GM18507 (cell line): ENCODE results near the gene NUTM1.
"Not testable (repeated sequence)": the region's sequence is repeated elsewhere in the genome, so short reads cannot be mapped to it uniquely, and the experiment has no call there.

Experiments used
- DNase-seq: peaks from one replicate; pipeline ENCODE4 v3.0.0; 2011; ENCODE audit warnings: low read depth; ENCODE audit not compliant: insufficient read length; ENCODE audit errors: extremely low spot score
- FAIRE-seq: peaks from 2 replicates; lab custom pipeline; 2011; peaks lifted over from hg19 to GRCh38; lab: Jason Lieb, UNC

Gene NUTM1

DNA sequence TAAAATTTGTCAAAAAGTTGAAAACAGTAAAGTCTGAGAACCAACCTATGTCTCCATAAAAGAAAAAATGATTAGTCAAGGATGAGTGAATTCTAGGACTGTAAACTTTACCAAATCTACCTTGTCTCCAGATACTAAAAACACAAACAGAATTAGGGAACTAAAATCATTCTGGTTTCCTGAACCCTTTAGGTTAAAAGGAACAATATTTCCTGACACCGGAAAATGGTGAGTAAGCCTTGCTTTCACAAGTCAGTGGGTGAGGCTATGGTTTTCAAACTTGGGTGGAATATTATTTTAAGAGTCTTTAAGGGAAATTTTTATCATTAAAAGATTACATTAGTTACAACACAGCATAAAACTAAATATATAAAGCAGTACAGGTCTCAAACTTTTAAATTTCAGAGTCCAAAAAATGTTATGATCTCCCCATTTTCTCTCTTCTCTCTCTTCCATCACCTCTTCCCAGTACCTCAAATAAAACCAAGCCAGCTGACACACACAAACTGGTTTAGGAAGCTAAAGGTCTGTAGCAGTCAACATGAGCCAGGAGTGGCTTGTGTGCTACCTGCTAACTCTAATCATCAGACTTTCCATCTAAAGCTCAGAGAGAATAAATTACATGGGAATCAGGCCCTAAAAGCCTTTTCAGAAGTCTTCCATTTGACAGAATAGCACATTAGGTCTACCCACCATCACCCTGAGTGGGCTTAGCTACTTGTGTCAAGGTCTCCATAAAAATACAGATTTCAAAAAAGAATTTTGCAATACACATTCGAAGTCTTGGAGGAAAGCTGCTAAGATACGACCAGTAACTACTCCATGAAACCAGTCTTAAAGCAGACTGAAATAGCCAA is 7.7 kb upstream of the NUTM1 start:
- peak; percentile 80 for FAIRE-seq
- DNase-seq, result no peak

DNA sequence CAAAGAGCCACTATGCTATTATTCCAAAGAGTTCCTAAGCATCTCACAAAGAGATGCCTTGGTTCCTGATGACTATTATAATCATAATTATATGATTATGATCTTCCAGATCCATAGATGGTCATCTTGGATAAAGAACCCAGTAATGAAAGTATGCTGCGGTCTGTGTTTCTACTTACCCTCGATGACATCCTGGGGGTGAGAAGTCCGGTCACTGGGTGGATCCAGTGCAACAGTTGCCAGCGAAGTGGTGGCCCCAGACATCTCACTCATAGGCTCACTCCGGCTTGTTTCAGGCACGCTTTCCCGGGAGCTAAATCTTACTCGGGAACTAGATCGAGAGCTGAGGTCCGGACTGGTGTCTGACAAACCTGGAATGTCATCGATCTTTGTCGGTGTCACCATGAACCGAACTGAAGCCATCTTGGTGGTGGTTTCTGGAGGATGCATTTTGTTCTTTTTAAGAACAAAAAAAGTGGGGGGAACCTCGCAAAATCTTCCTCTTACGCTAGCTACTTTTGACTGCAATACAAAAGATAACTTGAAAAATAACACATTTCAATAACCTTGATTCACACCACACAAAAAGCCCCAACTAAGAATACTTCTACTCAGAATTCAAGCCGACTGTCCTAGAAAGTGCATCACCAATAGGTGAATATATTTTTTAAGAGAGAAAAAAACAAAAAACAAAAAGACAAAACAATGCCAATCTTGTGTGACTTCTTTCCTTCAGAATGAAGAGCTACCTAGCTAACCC is 6.7 kb upstream of the NUTM1 start:
- DNase-seq, result no peak
- FAIRE-seq, result peak; percentile 82

DNA sequence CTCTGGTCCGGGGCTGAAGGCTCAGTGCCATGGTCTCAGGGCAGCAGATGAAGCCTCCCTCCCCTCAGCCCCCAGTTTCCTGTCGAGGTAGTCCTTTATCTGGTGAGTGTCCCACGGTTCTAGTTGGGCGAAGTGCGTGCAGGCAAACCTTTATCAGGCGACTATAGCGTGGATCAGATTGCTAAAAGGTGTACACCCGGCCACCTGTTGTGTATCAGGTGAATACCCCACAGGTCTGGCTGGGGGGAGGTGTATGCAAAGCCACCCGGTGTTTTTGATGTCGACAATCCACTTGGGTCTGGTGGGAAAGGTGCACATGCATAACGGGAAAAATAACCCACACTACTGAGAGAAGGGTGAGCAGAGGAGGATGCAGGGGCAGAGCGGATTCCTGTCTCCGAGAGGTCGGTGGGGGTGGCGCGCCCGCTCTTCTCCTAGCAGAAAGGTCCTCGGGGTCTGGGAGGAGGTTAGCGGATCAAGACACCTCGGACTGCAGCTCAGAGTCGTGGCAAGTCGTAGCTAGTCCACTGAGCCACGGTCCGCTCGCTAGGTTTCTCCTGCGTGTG is 6.0 kb upstream of the NUTM1 start:
- FAIRE-seq, result peak; percentile 36

DNA sequence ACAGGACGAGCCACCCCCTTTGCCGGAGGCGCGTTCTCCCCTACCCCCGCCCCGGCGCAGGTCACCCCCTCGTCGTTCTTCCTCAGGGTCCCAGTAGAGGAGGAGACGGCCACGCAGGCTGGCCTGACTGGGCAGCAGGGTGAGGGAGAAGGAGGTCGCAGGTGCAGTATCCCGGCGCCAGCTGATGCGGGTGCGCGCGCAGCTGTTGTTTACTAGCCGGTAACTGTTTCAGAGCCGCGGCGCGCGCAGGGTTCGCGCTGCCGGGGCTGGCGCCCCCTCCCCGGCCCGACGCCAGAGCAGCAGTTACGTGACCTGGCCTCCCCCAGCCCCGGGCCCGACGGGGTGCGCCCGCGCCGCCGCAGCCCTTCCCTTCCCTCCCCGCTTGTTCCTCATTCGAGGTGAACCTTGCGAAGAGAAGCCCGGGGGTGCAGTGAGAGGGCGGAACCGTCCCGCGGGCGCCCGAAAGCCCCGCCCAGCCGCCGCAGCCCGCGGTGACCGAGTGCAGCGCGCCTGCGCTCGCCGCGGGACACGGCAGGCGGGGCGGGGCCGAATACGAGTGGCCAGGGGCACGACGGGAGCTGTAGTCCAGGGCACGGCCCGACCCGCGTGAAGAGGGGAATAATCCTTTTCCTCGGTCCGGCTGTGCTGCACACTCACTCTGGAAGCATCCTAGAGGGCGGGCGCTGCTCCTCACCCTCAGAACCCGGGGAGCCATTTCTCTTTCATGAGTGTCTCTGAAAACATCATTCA is 5.4 kb upstream of the NUTM1 start, which contains the start of gene SLC12A6:
TSS of gene SLC12A6 (minus strand) at position 225 of the 750 bp plus-strand sequence. CDS start 1,101 bp downstream, outside the sequence.
- FAIRE-seq, result peak; percentile 88
- peak; percentile 78 for DNase-seq

More for the DNA sequence above, 6.0 kb upstream of the NUTM1 start:
- DNase-seq, result no peak

DNA sequence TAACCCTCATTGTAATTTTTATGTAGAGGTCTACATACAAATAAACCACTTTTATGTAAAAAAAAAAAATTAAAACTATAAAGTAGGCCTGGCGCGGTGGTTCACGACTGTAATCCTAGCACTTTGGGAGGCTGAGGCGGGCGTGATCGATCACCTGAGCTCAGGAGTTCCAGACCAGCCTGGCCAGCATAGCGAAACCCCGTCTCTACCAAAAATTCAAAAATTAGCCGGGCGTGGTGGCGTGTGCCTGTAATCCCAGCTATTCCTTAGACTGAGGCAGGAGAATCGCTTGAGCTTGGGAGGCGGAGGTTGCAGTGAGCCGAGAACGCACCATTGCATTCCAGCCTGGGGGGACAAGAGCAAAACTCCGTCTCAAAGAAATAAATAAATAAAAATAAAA is 4.8 kb upstream of the NUTM1 start:
- no peak for DNase-seq

DNA sequence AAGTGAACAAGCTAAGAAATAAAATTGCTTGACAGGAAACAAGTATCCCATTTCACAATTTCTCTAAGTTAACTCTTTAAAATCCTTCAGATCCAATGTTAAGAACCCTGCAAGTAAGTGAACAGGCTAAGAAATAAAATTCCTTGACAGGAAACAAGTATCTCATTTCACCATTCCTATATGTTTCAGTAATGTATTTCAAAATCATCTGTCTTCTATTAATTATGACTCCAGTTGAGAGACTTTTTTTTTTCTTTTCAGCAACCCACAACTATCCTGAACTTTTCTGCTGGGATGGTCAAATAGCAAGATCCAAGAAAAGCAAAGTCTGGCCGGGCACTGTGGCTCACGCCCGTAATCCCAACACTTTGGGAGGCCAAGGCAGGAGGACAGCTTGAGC is 3.2 kb upstream of the NUTM1 start:
- DNase-seq (no peak), FAIRE-seq (no peak)

More for the DNA sequence above, 4.8 kb upstream of the NUTM1 start:
- no peak for FAIRE-seq

DNA sequence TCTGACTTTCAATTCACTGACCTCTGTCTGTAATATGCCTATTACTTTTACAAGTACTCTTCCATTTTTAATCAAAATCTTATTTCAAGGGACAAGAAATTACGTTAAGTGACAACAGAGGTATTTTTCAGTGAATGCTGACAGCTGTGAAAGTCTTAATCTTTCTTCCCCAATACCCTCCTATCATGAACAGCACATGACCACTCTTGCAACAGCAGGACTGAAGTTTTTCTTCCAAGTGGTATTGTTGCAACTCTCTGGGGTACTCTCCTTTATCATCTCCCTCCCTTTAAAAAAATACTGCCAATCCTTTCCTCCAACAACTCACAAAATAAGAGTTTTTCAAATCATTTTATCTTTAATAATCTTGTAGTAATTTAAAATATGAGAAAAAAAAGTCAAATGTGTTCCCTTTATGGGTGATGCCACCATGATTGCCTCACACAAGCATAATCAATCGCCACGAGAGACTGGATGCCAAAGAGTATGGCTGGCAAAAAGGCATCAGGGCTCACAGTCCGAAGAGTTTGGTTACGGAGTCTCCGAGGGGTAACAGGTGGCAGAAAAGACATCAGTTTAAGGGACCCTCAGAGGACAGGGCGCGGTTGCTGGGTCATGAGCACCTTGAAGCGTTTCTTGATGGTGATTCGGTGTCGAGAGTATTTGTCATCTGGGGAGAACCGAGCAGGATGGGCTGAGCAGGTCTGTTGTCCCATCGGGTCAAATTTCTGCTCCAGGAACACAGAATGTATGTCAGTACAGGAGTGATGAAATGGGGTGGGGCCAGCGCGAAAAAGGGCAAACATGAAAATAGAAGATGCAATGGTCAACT is 1.5 kb upstream of the NUTM1 start:
- FAIRE-seq, result no peak
- no peak for DNase-seq

DNA sequence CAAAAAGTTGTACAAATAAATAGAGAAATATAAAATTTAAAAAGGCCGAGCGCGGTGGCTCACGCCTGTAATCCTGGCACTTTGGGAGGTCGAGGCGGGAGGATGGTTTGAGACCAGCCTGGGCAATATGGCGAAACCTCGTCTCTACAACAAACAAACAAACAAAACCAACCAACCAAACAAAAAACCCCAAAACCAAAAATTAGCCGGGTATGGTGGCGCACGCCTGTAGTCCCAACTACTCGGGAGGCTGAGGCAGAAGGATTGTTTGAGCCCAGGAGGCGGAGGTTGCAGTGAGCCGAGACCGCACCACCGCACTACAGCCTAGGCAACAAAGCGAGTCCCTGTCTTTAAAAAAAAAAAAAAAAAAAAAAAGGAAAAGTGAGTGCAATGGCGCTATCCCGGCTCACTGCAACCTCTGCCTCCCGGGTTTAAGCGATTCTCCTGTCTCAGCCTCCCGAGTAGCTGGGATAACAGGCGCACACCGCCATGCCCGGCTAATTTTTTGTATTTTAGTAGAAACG is 840 bp upstream of the NUTM1 start:
- DNase-seq, FAIRE-seq: not testable (repeated sequence)

DNA sequence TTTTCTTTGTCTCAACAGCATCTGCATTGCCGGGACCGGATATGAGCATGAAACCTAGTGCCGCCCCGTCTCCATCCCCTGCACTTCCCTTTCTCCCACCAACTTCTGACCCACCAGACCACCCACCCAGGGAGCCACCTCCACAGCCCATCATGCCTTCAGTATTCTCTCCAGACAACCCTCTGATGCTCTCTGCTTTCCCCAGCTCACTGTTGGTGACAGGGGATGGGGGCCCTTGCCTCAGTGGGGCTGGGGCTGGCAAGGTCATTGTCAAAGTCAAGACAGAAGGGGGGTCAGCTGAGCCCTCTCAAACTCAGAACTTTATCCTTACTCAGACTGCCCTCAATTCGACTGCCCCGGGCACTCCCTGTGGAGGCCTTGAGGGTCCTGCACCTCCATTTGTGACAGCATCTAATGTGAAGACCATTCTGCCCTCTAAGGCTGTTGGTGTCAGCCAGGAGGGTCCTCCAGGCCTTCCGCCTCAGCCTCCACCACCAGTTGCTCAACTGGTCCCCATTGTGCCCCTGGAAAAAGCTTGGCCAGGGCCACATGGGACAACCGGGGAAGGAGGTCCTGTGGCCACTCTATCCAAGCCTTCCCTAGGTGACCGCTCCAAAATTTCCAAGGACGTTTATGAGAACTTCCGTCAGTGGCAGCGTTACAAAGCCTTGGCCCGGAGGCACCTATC is 5.0 kb downstream of the NUTM1 start:
- FAIRE-seq (no peak), DNase-seq (no peak)

DNA sequence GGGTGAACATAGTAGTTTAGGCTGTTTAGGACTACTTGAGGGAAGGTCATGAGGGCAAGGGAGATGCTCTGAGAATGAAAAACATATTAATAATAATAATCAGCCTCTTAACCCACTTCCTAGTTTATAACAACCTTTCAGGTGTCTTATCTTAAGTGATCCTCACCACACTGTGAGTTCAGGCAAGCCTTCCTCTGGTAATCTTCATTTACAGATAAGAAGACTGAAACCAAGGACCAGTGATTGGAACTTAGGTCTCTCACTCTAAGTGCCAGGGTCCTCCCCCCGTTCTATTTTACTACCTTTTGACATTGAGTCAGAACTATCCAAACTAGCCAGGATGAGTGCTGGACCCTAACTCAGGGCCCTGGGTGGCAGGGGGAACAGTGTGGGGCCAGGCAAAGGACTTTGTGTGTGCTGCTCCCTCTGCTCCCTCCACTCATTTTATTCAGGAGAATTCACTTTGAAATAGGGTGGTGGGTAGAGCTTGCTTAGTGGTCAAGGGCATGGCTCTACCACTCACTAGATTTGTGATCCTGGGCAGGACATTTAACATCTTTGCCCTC is 5.7 kb downstream of the NUTM1 start:
- DNase-seq (no peak), FAIRE-seq (no peak)

DNA sequence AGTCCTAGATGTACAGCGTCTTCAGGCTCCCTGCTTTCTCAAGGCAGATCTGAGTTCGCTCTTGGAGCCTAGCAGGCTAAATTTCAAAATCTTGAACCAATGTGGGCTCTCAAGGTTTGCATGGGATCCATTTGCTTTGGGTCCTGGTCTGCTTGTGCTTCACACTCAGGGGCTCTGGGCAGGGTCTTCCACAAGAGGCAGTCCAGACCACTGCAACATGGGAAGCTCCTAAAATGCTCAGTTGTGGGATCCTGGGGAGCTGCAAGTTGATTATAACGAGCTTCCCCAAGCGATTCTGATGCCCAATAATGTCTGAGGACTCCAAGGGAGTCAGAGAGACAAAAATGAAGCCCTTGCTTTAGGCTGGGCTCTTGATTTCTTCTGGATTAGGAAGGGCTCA is 6.7 kb downstream of the NUTM1 start:
- DNase-seq, result no peak
- no peak for FAIRE-seq

DNA sequence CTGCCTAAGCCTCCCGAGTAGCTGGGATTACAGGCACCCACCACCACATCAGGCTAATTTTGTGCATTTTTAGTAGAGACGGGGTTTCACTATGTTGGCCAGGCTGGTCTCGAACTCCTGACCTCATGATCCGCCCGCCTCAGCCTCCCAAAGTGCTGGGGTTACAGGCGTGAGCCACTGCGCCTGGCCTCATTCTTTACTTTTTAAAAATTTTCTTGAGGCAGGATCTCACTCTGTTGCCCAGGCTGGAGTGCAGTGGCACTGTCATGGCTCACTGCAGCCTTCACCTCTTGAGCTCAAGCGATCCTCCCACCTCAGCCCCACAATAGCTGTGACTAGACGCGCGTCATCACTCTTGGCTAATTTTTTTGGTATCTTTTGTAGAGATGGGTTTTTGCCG is 9.9 kb downstream of the NUTM1 start:
- DNase-seq, FAIRE-seq: not testable (repeated sequence)

DNA sequence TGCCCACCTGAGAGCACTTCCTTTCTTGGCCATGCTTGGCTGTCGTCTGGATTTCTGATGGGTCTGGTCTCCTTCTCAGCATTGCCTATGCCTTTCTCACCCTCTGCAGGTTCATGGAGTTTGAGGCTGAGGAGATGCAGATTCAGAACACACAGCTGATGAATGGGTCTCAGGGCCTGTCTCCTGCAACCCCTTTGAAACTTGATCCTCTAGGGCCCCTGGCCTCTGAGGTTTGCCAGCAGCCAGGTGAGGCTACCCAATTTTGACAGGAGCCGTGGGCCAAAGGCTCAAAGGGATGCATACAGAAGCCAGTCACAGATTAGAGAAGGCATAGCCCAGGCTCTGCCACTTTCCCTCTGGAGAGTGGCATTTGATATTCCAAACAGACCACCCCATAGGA is 10.5 kb downstream of the NUTM1 start:
- FAIRE-seq (no peak), DNase-seq (no peak)

DNA sequence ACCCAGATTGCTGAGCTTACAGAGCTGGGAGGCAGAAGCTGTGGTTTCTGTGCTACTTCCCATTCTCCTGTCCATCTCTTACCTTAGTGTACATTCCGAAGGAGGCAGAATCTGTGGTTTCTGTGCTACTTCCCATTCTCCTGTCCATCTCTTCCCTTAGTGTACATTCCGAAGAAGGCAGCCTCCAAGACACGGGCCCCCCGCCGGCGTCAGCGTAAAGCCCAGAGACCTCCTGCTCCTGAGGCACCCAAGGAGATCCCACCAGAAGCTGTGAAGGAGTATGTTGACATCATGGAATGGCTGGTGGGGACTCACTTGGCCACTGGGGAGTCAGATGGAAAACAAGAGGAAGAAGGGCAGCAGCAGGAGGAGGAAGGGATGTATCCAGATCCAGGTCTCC is 11.2 kb downstream of the NUTM1 start:
- FAIRE-seq, result no peak
- no peak for DNase-seq

DNA sequence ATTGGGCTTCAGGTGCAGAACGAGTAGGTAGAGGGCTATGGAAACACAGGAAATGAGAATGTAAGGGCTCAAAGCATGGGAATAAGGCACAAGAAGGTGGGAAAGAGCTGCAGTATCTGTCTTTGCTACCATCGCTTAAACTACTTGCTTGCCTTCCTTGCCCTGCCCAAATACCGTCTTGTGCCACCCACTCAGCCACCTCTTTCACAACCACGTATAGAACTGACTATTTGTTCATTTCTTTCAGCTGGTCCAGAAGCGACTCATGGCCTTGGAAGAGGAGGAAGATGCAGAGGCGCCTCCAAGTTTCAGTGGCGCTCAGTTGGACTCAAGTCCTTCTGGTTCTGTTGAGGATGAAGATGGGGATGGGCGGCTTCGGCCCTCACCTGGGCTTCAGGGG is 12.1 kb downstream of the NUTM1 start:
- no peak for DNase-seq
- FAIRE-seq, result no peak

DNA sequence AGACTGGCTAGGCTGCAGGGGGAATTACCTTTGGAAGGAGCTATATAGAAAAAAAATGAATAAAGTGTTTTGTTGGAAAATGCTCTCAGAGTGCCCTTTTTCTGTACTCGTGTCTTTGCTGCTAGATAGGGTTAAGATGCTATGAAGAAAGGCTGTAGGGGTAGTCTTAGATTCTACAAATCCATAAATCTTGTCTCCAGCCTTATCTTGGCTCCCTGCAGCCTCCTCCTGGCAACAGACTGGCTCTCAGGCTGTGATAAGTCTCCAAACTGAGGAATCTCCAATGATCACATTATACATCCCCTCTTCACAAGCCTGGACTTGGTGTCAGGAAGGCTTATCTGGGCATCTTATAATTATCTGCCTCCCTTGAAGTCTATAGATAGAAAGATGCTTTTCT is 14.5 kb downstream of the NUTM1 start:
- no peak for FAIRE-seq

DNA sequence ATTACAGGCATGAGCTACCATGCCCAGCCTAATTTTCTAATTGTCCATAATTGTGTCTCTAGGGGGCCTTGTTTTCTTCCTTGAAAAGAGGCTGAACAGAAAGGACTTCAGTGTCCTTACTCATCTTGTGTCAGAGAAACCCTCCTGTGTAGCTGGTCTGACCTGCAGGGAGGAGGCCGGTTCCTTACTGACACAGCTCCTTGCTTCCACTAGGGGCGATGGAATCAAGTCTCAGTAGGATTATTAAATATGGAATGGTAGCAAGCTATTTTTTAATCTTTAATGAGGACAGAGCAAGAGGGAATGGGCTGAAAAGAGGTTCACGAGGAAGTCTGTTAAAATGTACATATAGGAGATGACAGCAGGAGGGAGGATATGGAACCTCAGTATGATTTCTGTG is 15.3 kb downstream of the NUTM1 start:
- DNase-seq (no peak), FAIRE-seq (no peak)

More for the DNA sequence above, 14.5 kb downstream of the NUTM1 start:
- DNase-seq, result no peak

DNA sequence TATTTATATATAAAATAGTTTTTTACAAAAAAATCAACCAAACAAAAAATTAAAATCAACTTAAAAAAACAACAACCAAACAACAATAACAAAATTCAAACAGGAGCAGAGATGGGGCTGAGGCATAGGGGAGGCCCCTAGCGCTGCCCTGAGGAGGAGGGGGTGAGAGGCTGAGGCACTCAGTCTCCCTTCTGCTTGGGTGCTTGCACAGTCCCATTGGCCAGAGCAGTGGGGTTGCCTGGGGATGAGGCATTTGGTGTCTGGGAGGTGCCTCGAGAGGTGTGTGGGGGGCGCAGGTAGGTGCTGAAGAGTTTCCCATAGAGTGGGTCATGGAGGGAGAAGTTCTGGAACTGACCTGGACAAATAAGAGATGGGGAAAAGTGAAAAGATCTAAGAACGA is 15.8 kb downstream of the NUTM1 start:
- no peak for FAIRE-seq
- DNase-seq, result no peak
